Measurements from ENCODE around the gene SORCS3.

Gene SORCS3

DNA sequence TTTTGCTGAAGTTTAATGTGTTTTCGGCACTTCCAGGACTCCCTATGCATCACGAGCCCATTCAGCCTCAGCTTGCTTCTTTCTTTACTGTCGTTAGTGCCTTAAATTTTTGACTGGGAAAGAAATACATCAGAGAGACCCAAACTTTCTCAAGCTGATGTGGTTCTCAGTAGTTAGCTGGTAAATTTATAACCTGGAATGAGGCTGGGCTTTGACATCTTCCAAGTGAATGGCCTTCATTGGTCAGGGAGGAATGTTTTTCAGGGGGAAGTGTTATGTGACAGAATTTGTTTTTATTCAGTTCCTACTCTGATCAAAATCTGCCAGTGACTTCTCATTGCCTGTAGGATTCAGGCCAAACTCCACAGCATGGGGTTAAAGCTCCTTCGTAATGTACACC, 296.9 kb downstream of the SORCS3 start:
- H3K4me1 Mint-ChIP-seq (ENCODE audit: low read depth): peaks cover 21% of the 10 kb centered on the region
- H3K9me3 Mint-ChIP-seq: peaks cover 3% of the 10 kb centered on the region
- no peak overlapping the region for H3K4me3 Mint-ChIP-seq
- H3K36me3 Mint-ChIP-seq (ENCODE audit: low read depth): no peaks in the 10 kb centered on the region
- H3K27me3 Mint-ChIP-seq: no peaks in the 10 kb centered on the region
- DNase-seq: no peak
- no peak overlapping the region for H3K27ac Mint-ChIP-seq

GRCh38 chr10:104941662-104942061, 300.6 kb downstream of the SORCS3 start:
- DNase-seq: no peak
- Mint-ChIP-seq H3K4me1 (ENCODE audit: low read depth) (peaks cover 5% of the 10 kb centered on the region), H3K27me3 (no peaks in the 10 kb centered on the region), H3K27ac (no peak overlapping the region), H3K4me3 (no peak overlapping the region), H3K36me3 (ENCODE audit: low read depth) (no peaks in the 10 kb centered on the region), H3K9me3 (peaks cover 3% of the 10 kb centered on the region)

GRCh38 chr10:104947314-104947713, 306.2 kb downstream of the SORCS3 start:
- H3K36me3 Mint-ChIP-seq (ENCODE audit: low read depth): no peaks in the 10 kb centered on the region
- no peak for DNase-seq
- no peak overlapping the region for H3K4me3 Mint-ChIP-seq
- H3K4me1 Mint-ChIP-seq (ENCODE audit: low read depth): no peaks in the 10 kb centered on the region
- H3K27me3 Mint-ChIP-seq: no peaks in the 10 kb centered on the region
- no peaks in the 10 kb centered on the region for H3K9me3 Mint-ChIP-seq
- H3K27ac Mint-ChIP-seq: no peak overlapping the region

- Mint-ChIP-seq H3K36me3 (ENCODE audit: low read depth) (no peaks in the 10 kb centered on the region), H3K9me3 (no peaks in the 10 kb centered on the region), H3K27me3 (no peaks in the 10 kb centered on the region), H3K4me1 (ENCODE audit: low read depth) (no peaks in the 10 kb centered on the region), H3K27ac (no peak overlapping the region), H3K4me3 (no peak overlapping the region)
- no peak for DNase-seq
Measured at GRCh38 chr10:104957178-104957841, 316.2 kb downstream of the SORCS3 start.

DNA sequence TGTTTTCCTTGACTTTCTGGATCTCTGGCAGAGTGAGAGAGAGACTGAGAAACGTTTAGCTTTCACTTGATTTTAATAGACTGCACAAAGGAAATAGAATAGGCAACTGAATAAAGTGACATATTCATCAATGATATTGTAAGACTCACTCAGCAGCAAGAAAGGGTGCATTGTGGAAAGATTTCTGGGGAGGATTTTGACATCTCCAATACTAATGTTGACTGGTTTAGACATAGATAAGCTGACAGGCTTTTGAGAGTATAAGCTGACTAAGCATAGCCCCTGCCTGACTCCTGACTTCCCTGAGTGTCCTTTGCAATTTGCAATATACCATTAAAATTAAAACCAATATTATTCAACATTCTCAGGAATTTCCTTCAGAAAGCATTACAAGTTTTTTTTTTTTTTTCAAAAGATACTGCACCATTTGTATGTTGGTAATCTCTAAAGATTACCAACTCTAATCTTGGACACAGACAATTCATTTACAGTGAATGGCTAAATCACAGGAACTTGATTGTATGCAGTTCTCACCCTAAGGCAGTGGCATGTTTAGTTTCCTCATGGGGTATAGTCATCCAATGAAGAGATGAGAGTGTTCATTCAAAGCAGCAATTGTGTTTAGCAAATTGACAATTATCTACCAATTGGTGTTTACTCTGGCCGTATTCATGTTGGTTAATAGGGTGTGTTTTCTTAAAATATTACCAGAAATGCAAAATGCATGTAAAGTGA, 325.6 kb downstream of the SORCS3 start:
- no peaks in the 10 kb centered on the region for H3K36me3 Mint-ChIP-seq (ENCODE audit: low read depth)
- no peaks in the 10 kb centered on the region for H3K4me1 Mint-ChIP-seq (ENCODE audit: low read depth)
- H3K9me3 Mint-ChIP-seq: no peaks in the 10 kb centered on the region
- DNase-seq: no peak
- H3K27me3 Mint-ChIP-seq: no peaks in the 10 kb centered on the region
- H3K27ac Mint-ChIP-seq: no peak overlapping the region
- no peak overlapping the region for H3K4me3 Mint-ChIP-seq

- no peak overlapping the region for H3K4me3 Mint-ChIP-seq
- H3K36me3 Mint-ChIP-seq (ENCODE audit: low read depth): no peaks in the 10 kb centered on the region
- peaks cover 13% of the 10 kb centered on the region for H3K4me1 Mint-ChIP-seq (ENCODE audit: low read depth)
- no peaks in the 10 kb centered on the region for H3K9me3 Mint-ChIP-seq
- no peak overlapping the region for H3K27ac Mint-ChIP-seq
- H3K27me3 Mint-ChIP-seq: no peaks in the 10 kb centered on the region
- no peak for DNase-seq
Measured at GRCh38 chr10:104980368-104980767, 339.3 kb downstream of the SORCS3 start.

- Mint-ChIP-seq H3K9me3 (peaks cover 5% of the 10 kb centered on the region), H3K27ac (no peak overlapping the region), H3K36me3 (ENCODE audit: low read depth) (no peaks in the 10 kb centered on the region), H3K4me3 (no peak overlapping the region), H3K4me1 (ENCODE audit: low read depth) (peaks cover 13% of the 10 kb centered on the region), H3K27me3 (no peaks in the 10 kb centered on the region)
- no peak for DNase-seq
Measured at GRCh38 chr10:104981995-104982394, 340.9 kb downstream of the SORCS3 start.

GRCh38 chr10:104988686-104989085, 347.6 kb downstream of the SORCS3 start:
- Mint-ChIP-seq H3K27me3 (no peaks in the 10 kb centered on the region), H3K9me3 (peaks cover 5% of the 10 kb centered on the region), H3K27ac (no peak overlapping the region), H3K36me3 (ENCODE audit: low read depth) (no peaks in the 10 kb centered on the region), H3K4me1 (ENCODE audit: low read depth) (no peaks in the 10 kb centered on the region), H3K4me3 (no peak overlapping the region)
- no peak for DNase-seq

DNA sequence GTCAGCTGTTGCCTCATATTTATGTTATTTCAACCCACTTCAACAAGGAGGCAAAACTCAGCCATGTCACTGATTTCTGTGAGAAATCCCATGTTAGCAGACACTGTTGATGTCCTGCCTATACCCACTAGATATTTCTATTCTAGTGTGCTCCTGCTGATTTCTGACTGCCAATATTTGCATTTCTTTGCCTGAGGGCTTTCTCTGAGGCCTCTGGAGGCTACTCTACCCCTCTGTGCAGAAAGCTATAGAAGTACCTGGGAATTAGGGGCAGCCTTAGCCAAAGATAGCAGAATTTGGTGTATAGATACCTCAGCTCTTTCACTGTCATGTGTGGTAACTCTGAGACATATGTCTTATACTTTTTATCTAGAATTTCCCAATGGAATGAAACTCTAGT, 348.8 kb downstream of the SORCS3 start:
- no peak for DNase-seq
- no peak overlapping the region for H3K27ac Mint-ChIP-seq
- no peaks in the 10 kb centered on the region for H3K36me3 Mint-ChIP-seq (ENCODE audit: low read depth)
- no peaks in the 10 kb centered on the region for H3K27me3 Mint-ChIP-seq
- peaks cover 5% of the 10 kb centered on the region for H3K9me3 Mint-ChIP-seq
- no peak overlapping the region for H3K4me3 Mint-ChIP-seq
- no peaks in the 10 kb centered on the region for H3K4me1 Mint-ChIP-seq (ENCODE audit: low read depth)

DNA sequence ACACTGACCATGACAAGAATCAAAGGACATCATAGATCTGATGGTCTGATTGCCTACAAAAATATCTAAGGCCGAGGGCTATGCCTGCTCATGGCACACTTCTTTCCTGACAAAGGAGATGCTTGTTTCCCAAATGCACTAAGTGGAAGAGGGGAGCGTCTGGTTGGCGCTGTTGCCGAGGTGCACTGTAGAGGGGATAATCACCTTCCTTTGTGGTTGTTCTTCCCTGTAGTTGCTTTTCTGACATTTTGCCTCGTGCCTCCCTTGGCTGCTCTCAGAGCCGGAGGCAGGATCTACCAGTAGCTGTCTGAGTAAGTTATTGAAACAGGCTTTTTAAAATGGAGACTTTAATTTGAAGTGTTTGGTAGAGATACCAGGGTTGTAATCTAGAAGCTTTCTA, 352.0 kb downstream of the SORCS3 start:
- Mint-ChIP-seq H3K4me3 (no peak overlapping the region), H3K36me3 (ENCODE audit: low read depth) (no peaks in the 10 kb centered on the region), H3K4me1 (ENCODE audit: low read depth) (no peaks in the 10 kb centered on the region), H3K27ac (no peak overlapping the region), H3K9me3 (no peaks in the 10 kb centered on the region), H3K27me3 (no peaks in the 10 kb centered on the region)
- no peak for DNase-seq

- peaks cover 3% of the 10 kb centered on the region for H3K27me3 Mint-ChIP-seq
- no peaks in the 10 kb centered on the region for H3K4me1 Mint-ChIP-seq (ENCODE audit: low read depth)
- no peaks in the 10 kb centered on the region for H3K9me3 Mint-ChIP-seq
- H3K27ac Mint-ChIP-seq: no peak overlapping the region
- no peaks in the 10 kb centered on the region for H3K36me3 Mint-ChIP-seq (ENCODE audit: low read depth)
- no peak overlapping the region for H3K4me3 Mint-ChIP-seq
- no peak for DNase-seq
Measured at GRCh38 chr10:105001269-105001668, 360.2 kb downstream of the SORCS3 start.

DNA sequence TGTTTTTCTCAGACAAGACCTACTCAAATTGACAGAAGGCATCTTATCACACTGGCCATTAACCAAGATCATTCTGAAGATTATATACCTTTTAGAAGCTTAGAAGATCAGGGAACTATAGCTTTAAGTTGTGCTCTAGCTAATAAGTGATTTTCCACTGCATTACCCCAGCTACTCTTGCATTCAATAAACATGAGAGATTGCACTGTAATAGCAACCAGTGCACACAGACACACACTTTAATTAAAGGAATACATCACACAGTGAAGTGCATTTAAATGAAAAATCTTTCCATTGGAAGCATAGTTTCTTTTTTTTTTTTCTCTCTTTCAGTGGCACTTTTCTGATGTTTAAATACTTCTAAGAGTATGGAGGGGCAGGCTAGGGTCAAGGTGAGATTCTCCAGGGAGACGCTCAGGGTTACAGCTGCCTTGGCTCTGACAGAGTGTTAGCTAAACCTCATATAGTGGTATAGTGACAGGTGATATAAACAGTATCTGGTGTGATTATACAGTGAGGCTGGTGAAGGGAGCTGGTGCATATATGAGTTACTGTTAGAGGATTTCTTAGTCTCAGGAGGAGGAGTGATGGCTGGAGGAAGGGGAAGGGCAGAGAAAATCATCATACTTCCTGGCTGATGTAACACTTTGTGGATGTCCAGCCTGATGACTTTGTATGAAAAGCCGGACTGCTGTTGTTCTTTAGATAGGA, 369.5 kb downstream of the SORCS3 start:
- DNase-seq: no peak
- Mint-ChIP-seq H3K4me3 (no peak overlapping the region), H3K9me3 (peaks cover 6% of the 10 kb centered on the region), H3K27ac (no peak overlapping the region), H3K27me3 (no peaks in the 10 kb centered on the region), H3K4me1 (ENCODE audit: low read depth) (no peaks in the 10 kb centered on the region), H3K36me3 (ENCODE audit: low read depth) (no peaks in the 10 kb centered on the region)

DNA sequence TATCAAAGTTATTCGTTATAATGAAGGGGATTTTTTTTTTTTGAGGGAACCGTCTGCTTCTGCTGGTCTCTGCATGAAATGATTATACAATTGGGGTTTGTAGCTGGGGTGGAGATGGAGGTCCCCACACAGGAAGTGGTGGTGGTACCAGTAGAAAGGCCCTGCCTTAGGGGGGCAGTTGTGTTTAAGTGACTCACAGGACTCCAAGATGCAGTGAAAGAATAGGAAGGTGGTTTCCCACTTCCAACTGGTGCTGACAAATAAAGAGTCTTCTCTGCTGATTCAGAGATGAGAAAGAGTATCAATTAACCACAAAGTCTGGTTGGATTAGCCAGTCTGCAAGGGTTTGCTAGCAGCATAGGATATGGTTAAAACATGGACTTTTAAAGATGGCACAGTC, 376.0 kb downstream of the SORCS3 start:
- no peak overlapping the region for H3K4me3 Mint-ChIP-seq
- DNase-seq: no peak

GRCh38 chr10:105017691-105018090, 376.6 kb downstream of the SORCS3 start:
- Mint-ChIP-seq H3K4me3 (no peak overlapping the region), H3K4me1 (ENCODE audit: low read depth) (peaks cover 15% of the 10 kb centered on the region), H3K9me3 (peaks cover 11% of the 10 kb centered on the region), H3K36me3 (ENCODE audit: low read depth) (no peaks in the 10 kb centered on the region), H3K27me3 (no peaks in the 10 kb centered on the region), H3K27ac (no peak overlapping the region)
- DNase-seq: no peak

More for the DNA sequence above, 376.0 kb downstream of the SORCS3 start:
- Mint-ChIP-seq H3K36me3 (ENCODE audit: low read depth) (no peaks in the 10 kb centered on the region), H3K27ac (peak overlapping the region; percentile 51), H3K4me1 (ENCODE audit: low read depth) (peaks cover 15% of the 10 kb centered on the region), H3K27me3 (no peaks in the 10 kb centered on the region), H3K9me3 (peaks cover 11% of the 10 kb centered on the region)
